ENCODE measurements around the gene SCGB2A2. TPM values are rescaled to one million over a fixed set of nuclear protein-coding genes. Genes with fewer than 3 reads are reported as not detected.

Gene SCGB2A2
- total RNA-seq, 1 experiment from 2014 or later, result not detected

GRCh38 chr11:62322524-62322923 is 52.6 kb downstream of the SCGB2A2 start:
- Histone ChIP-seq H3K4me3 (no peak overlapping the region), H2AFZ (no peak overlapping the region), H3K9me2 (ENCODE audit: insufficient read depth) (no peaks in the 10 kb centered on the region), H3K27me3 (ENCODE audit: insufficient read depth, low read depth) (peaks cover 69% of the 10 kb centered on the region), H3K27ac (no peak overlapping the region), H4K20me1 (ENCODE audit: insufficient read depth) (no peaks in the 10 kb centered on the region), H3K4me2 (no peak overlapping the region), H3K79me2 (ENCODE audit: low read depth) (no peaks in the 10 kb centered on the region), H3F3A (ENCODE audit: insufficient read depth, low read depth) (no peaks in the 10 kb centered on the region), H3K4me1 (replicated peaks; ENCODE audit: insufficient read depth) (no peaks in the 10 kb centered on the region), H3K9me3 (ENCODE audit: insufficient read depth, low read depth) (no peaks in the 10 kb centered on the region), H3K36me3 (ENCODE audit: low read depth) (no peaks in the 10 kb centered on the region)
- no TSS peak for BruUV-seq (replicated peaks)
- intact Hi-C loops (cut with micrococcal nuclease; ENCODE audit: unreplicated experiment), result no loop called here
- TF ChIP-seq EZH2 (IDR thresholded peaks at IDR 0.05; ENCODE audit: low read depth) (no peak), CTCF (conservative IDR thresholded peaks at IDR 0.05) (no peak)
- CTCF ChIA-PET, result interaction anchor here (0.7 kb wide), 1 partner anchor 25 kb away, joined by 3 read pairs; no protein-coding TSS in a partner anchor
- no peak for DNase-seq
- POLR2A ChIA-PET (ENCODE audit: unreplicated experiment), result no interaction called here

Other genes starting within 250 kb of the SCGB2A2 start
- 122 and 154 TPM in 2 replicates for gene INCENP, start 146.1 kb upstream of the SCGB2A2 start, total RNA-seq (2021)
- gene SCGB1D1, start 79.9 kb upstream of the SCGB2A2 start, total RNA-seq (2021), result not detected in 2 replicates
- gene SCGB2A1, start 61.5 kb upstream of the SCGB2A2 start, total RNA-seq (2021), result not detected in 2 replicates
- not detected in 2 replicates for gene SCGB1D2, start 27.9 kb upstream of the SCGB2A2 start, total RNA-seq (2021)
- not detected in 2 replicates for gene SCGB1D4, start 28.9 kb downstream of the SCGB2A2 start, total RNA-seq (2021)
- 6.2 and 8.4 TPM in 2 replicates for gene ASRGL1, start 67.3 kb downstream of the SCGB2A2 start, total RNA-seq (2021)
- gene SCGB1A1, start 148.9 kb downstream of the SCGB2A2 start, total RNA-seq (2021), result not detected in 2 replicates

All from PC-9 (cell line).